Stomach (tissue), 4 donors: ENCODE data around the gene BPIFB1.

ENCODE experiments used
- POLR2AphosphoS5 ChIP-seq, 3 donors: sonication (generic); formaldehyde crosslinking; IDR thresholded peaks; one replicate each; pipeline ENCODE4 v1.6.1; 2016; ENCODE audit warnings: antibody characterized with exemption in 3 of 3
- TF ChIP-seq, protein P1 (sequence below), 7 experiments: fragments of 450-650 bp in 4 of 7; fragments of 200-600 bp in 3 of 7; sonication (generic) in 3 of 7; IDR thresholded peaks; one replicate each; pipeline ENCODE4 v1.5.1; 2016 to 2019; ENCODE audit warnings: antibody characterized with exemption in 7 of 7, control low read depth in 2 of 7, mild to moderate bottlenecking in 1 of 7

DNA sequence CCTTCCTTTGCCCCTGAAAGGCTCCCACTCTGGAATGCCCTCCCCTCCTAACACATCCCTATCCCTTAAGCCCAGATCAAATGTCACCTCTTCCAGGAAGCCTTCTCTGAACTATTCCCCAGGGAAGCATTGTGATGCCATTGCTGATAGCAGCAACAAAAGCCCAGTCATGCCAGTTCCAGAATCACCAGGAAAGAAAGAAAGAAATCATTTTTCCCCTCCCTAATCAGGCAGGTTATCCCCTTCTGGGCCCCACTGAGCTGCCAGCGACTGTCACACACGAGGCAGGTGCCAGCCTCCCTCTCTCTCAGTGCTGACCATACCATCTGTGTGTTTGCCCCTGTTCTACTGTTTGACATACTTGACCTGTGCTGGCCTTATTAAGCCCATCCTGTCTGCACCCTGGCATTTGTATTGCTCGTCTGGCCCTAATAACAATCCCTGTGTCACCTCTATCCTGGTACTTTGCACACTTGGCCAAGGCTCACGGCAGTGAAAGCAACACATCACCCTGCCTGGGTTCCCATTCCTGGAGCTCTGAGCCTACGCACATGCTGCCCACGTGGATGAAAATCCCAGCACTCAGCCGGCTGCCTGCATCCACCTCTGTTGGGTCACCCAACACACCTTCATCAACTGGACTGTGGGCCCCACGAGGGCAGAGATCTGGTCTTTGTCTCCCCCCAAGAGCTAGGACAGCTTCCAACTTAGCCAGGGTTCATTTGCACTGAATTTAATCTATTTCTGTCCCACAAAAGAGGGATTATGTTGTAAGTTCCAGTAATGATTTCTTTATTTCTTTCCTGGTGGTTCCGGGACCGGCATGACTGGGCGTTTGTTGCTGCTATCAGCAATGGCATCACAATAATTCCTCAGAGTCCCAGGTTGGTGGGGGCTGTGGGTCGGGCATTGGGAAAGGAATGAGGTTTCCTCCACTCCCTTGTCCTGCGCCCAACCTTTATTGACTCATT is 5.3 kb upstream of the BPIFB1 start:
- TF ChIP-seq, protein P1, sequence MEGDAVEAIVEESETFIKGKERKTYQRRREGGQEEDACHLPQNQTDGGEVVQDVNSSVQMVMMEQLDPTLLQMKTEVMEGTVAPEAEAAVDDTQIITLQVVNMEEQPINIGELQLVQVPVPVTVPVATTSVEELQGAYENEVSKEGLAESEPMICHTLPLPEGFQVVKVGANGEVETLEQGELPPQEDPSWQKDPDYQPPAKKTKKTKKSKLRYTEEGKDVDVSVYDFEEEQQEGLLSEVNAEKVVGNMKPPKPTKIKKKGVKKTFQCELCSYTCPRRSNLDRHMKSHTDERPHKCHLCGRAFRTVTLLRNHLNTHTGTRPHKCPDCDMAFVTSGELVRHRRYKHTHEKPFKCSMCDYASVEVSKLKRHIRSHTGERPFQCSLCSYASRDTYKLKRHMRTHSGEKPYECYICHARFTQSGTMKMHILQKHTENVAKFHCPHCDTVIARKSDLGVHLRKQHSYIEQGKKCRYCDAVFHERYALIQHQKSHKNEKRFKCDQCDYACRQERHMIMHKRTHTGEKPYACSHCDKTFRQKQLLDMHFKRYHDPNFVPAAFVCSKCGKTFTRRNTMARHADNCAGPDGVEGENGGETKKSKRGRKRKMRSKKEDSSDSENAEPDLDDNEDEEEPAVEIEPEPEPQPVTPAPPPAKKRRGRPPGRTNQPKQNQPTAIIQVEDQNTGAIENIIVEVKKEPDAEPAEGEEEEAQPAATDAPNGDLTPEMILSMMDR (IDR thresholded peaks at IDR 0.05) = no peak
- peak in 1 of 3 donors; percentile 59 for TF ChIP-seq POLR2AphosphoS5 (IDR thresholded peaks at IDR 0.05)
